Activated T-cell treated with anti-CD3 and anti-CD28 coated beads, Interleukin-2, amount 50 U/mL, for 1 hour (primary cell): ENCODE results near the gene YES1.
A peak's percentile ranks its signal among the peaks of the same experiment; 100 is the strongest.
"Not testable (repeated sequence)": the region's sequence is repeated elsewhere in the genome, so short reads cannot be mapped to it uniquely, and the experiment has no call there.

ENCODE experiments used
- DNase-seq: peaks from one replicate; pipeline ENCODE4 v3.0.0-alpha.2; 2020

The YES1 gene

GRCh38 chr18:717003-717402, 95.0 kb downstream of the YES1 start:
- DNase-seq = no peak

- no peak for DNase-seq
Measured at GRCh38 chr18:715626-716025, 96.4 kb downstream of the YES1 start.

- DNase-seq = no peak
Measured at GRCh38 chr18:713135-713490, 98.9 kb downstream of the YES1 start.

GRCh38 chr18:712401-713134, 99.5 kb downstream of the YES1 start, which contains the start of gene ENOSF1:
ENOSF1 (minus strand) TSS chr18:712630; CDS start chr18:712587, 43 bp downstream.
- DNase-seq = peak; percentile 87

- DNase-seq = peak; percentile 76
Measured at GRCh38 chr18:711657-712400, 100.2 kb downstream of the YES1 start.

- no peak for DNase-seq
Measured at GRCh38 chr18:711310-711656, 100.8 kb downstream of the YES1 start.

GRCh38 chr18:710418-711300, 101.4 kb downstream of the YES1 start:
- DNase-seq = no peak

- no peak for DNase-seq
Measured at GRCh38 chr18:709771-710170, 102.3 kb downstream of the YES1 start.

GRCh38 chr18:708096-708495, 103.9 kb downstream of the YES1 start:
- no peak for DNase-seq

- no peak for DNase-seq
Measured at GRCh38 chr18:706405-706804, 105.6 kb downstream of the YES1 start.

GRCh38 chr18:703213-703967, 108.7 kb downstream of the YES1 start:
- no peak for DNase-seq

- no peak for DNase-seq
Measured at GRCh38 chr18:697800-698199, 114.2 kb downstream of the YES1 start.

GRCh38 chr18:697012-697411, 115.0 kb downstream of the YES1 start:
- no peak for DNase-seq

- DNase-seq = no peak
Measured at GRCh38 chr18:693466-694187, 118.4 kb downstream of the YES1 start.

- DNase-seq = no peak
Measured at GRCh38 chr18:692824-693223, 119.2 kb downstream of the YES1 start.

- no peak for DNase-seq
Measured at GRCh38 chr18:688323-688722, 123.7 kb downstream of the YES1 start.

GRCh38 chr18:686339-687111, 125.5 kb downstream of the YES1 start:
- no peak for DNase-seq

- no peak for DNase-seq
Measured at GRCh38 chr18:685438-685837, 126.6 kb downstream of the YES1 start.

- no peak for DNase-seq
Measured at GRCh38 chr18:683531-683930, 128.5 kb downstream of the YES1 start.

GRCh38 chr18:682833-683232, 129.2 kb downstream of the YES1 start:
- DNase-seq = no peak

GRCh38 chr18:682416-682815, 129.6 kb downstream of the YES1 start:
- DNase-seq = not testable (repeated sequence)
